ENCODE measurements around the gene PRSS36. TPM values are rescaled to one million over a fixed set of nuclear protein-coding genes. Genes with fewer than 3 reads are reported as not detected.

The PRSS36 gene
- total RNA-seq, 4 donors from 2014 or later: 1.0 to 8.1 (median 3.7) TPM; not detected in 1

GRCh38 chr16:31134625-31135534, 15.0 kb downstream of the PRSS36 start:
- H3K27me3 ChIP-seq: no peaks in the 10 kb centered on the region
- no peaks in the 10 kb centered on the region for H3K9me3 ChIP-seq
- DNase-seq: no peak
- TF ChIP-seq, protein P1, sequence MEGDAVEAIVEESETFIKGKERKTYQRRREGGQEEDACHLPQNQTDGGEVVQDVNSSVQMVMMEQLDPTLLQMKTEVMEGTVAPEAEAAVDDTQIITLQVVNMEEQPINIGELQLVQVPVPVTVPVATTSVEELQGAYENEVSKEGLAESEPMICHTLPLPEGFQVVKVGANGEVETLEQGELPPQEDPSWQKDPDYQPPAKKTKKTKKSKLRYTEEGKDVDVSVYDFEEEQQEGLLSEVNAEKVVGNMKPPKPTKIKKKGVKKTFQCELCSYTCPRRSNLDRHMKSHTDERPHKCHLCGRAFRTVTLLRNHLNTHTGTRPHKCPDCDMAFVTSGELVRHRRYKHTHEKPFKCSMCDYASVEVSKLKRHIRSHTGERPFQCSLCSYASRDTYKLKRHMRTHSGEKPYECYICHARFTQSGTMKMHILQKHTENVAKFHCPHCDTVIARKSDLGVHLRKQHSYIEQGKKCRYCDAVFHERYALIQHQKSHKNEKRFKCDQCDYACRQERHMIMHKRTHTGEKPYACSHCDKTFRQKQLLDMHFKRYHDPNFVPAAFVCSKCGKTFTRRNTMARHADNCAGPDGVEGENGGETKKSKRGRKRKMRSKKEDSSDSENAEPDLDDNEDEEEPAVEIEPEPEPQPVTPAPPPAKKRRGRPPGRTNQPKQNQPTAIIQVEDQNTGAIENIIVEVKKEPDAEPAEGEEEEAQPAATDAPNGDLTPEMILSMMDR (IDR thresholded peaks at IDR 0.05 in 4 of 5, conservative IDR thresholded peaks at IDR 0.05 in 1 of 5): no peak
- TF ChIP-seq POLR2A (IDR thresholded peaks at IDR 0.05): no peak
- intact Hi-C loops (cut with DNase I; ENCODE audit: low total_unique reads): no loop called here
- no peak overlapping the region for H3K4me3 ChIP-seq
- H3K4me1 ChIP-seq: peaks cover 9 to 15% of the 10 kb centered on the region in 2 donors
- in situ Hi-C loops (cut with MboI; ENCODE audit: low sequenced_read_pairs in 4 of 4): no loop called here
- H3K36me3 ChIP-seq: peaks cover 0 to 27% of the 10 kb centered on the region in 2 donors
- H3K27ac ChIP-seq: no peak overlapping the region
- ATAC-seq: no peak

GRCh38 chr16:31134091-31134571, 15.7 kb downstream of the PRSS36 start:
- H3K36me3 ChIP-seq: peaks cover 0 to 30% of the 10 kb centered on the region in 2 donors
- H3K27ac ChIP-seq: no peak overlapping the region
- ATAC-seq: no peak
- H3K4me1 ChIP-seq: peaks cover 16 to 20% of the 10 kb centered on the region in 2 donors
- in situ Hi-C loops (cut with MboI; ENCODE audit: low sequenced_read_pairs in 4 of 4) (no loop called here), intact Hi-C loops (cut with DNase I; ENCODE audit: low total_unique reads) (no loop called here)
- no peak for TF ChIP-seq POLR2A (IDR thresholded peaks at IDR 0.05)
- TF ChIP-seq, protein P1 (IDR thresholded peaks at IDR 0.05 in 4 of 5, conservative IDR thresholded peaks at IDR 0.05 in 1 of 5): no peak
- no peaks in the 10 kb centered on the region for H3K9me3 ChIP-seq
- no peak for DNase-seq
- H3K4me3 ChIP-seq: no peak overlapping the region
- H3K27me3 ChIP-seq: no peaks in the 10 kb centered on the region

- TF ChIP-seq POLR2A (IDR thresholded peaks at IDR 0.05): no peak
- TF ChIP-seq, protein P1 (IDR thresholded peaks at IDR 0.05 in 4 of 5, conservative IDR thresholded peaks at IDR 0.05 in 1 of 5): no peak
- DNase-seq: no peak
- H3K36me3 ChIP-seq: peaks cover 0 to 36% of the 10 kb centered on the region in 2 donors
Measured at GRCh38 chr16:31133046-31133501, 16.8 kb downstream of the PRSS36 start.

GRCh38 chr16:31132303-31132979, 17.4 kb downstream of the PRSS36 start:
- H3K4me3 ChIP-seq: no peak overlapping the region
- peaks cover 22 to 23% of the 10 kb centered on the region in 2 donors for H3K4me1 ChIP-seq
- no peak for DNase-seq
- H3K27ac ChIP-seq: no peak overlapping the region
- H3K27me3 ChIP-seq: no peaks in the 10 kb centered on the region
- peaks cover 0 to 37% of the 10 kb centered on the region in 2 donors for H3K36me3 ChIP-seq
- no peak for ATAC-seq
- in situ Hi-C loops (cut with MboI; ENCODE audit: low sequenced_read_pairs in 4 of 4): no loop called here
- intact Hi-C loops (cut with DNase I; ENCODE audit: low total_unique reads): no loop called here
- no peak for TF ChIP-seq POLR2A (IDR thresholded peaks at IDR 0.05)
- TF ChIP-seq, protein P1 (IDR thresholded peaks at IDR 0.05 in 4 of 5, conservative IDR thresholded peaks at IDR 0.05 in 1 of 5): no peak
- H3K9me3 ChIP-seq: no peaks in the 10 kb centered on the region

More at GRCh38 chr16:31133046-31133501, 16.8 kb downstream of the PRSS36 start:
- peaks cover 17% of the 10 kb centered on the region in 2 donors for H3K4me1 ChIP-seq
- H3K9me3 ChIP-seq: no peaks in the 10 kb centered on the region
- intact Hi-C loops (cut with DNase I; ENCODE audit: low total_unique reads): no loop called here
- no peaks in the 10 kb centered on the region for H3K27me3 ChIP-seq
- ATAC-seq: no peak
- in situ Hi-C loops (cut with MboI; ENCODE audit: low sequenced_read_pairs in 4 of 4): no loop called here
- H3K27ac ChIP-seq: no peak overlapping the region
- no peak overlapping the region for H3K4me3 ChIP-seq

All from gastrocnemius medialis (tissue), 4 donors.